Panc1 (cell line): ENCODE results near the gene SLC17A6. TPM values are rescaled to one million over a fixed set of nuclear protein-coding genes. Genes with fewer than 3 reads are reported as not detected.

Source experiments
- ATAC-seq: fragments of 200-7000 bp; cut with Tn5 transposase; 2 replicates; pipeline ENCODE4 v1.9.1; 2020; ENCODE audit warnings: mild to moderate bottlenecking, moderate library complexity
- BruUV-seq: library from RNA; stranded (reverse); fragments of 400-500 nt; replicated peaks from 2 replicates; lab custom pipeline; 2021; lab: Mats Ljungman, UMichigan
- CTCF ChIA-PET: fragments of 300-600 bp; sonication (Branson Sonifier 250); formaldehyde crosslinking; loops from one replicate; lab custom pipeline; 2022; ENCODE audit warnings: antibody characterized with exemption; lab: Charles Lee
- POLR2A ChIA-PET: fragments of 300-600 bp; sonication (Branson Sonifier 250); formaldehyde crosslinking; loops from one replicate; lab custom pipeline; 2022; ENCODE audit warnings: antibody characterized with exemption; lab: Charles Lee
- DNase-seq: peaks from one replicate; pipeline ENCODE4 v3.0.0-alpha.2; 2010; ENCODE audit warnings: low read depth, low spot score
- H3K27ac ChIP-seq: 2 replicates; pipeline ENCODE4 v1.5.1; 2011; ENCODE audit warnings: mild to moderate bottlenecking, low read length, inconsistent platforms
- H3K27me3 ChIP-seq: fragments of 200-500 bp; sonication (Bioruptor generic); 2 replicates; pipeline ENCODE4 v1.6.0; 2014; ENCODE audit warnings: low read length, inconsistent platforms; ENCODE audit not compliant: control insufficient read depth, insufficient read depth
- H3K36me3 ChIP-seq: fragments of 200-500 bp; sonication (Bioruptor generic); 2 replicates; pipeline ENCODE4 v1.5.1; 2014; ENCODE audit warnings: inconsistent platforms, mild to moderate bottlenecking, low read length, moderate library complexity; ENCODE audit not compliant: control insufficient read depth, insufficient read depth
- H3K4me1 ChIP-seq: 2 replicates; pipeline ENCODE4 v1.5.1; 2011; ENCODE audit warnings: inconsistent platforms, mild to moderate bottlenecking, low read length, moderate library complexity; ENCODE audit not compliant: control insufficient read depth, insufficient read depth
- H3K4me3 ChIP-seq, 2 experiments: 2 replicates each; pipeline ENCODE4 v1.5.1; 2011 to 2012; ENCODE audit warnings: low read depth in 2 of 2, low read length in 2 of 2, mild to moderate bottlenecking in 2 of 2, inconsistent platforms in 1 of 2, moderate library complexity in 1 of 2
- H3K9me3 ChIP-seq: fragments of 200-500 bp; sonication (Bioruptor generic); 2 replicates; pipeline ENCODE4 v1.5.1; 2014; ENCODE audit warnings: low read depth, mild to moderate bottlenecking, inconsistent platforms, low read length, moderate library complexity; ENCODE audit not compliant: control insufficient read depth, insufficient read depth
- POLR2AphosphoS5 ChIP-seq: IDR thresholded peaks from 2 replicates; pipeline ENCODE4 v1.6.1; 2012; ENCODE audit warnings: mild to moderate bottlenecking, low read depth, low read length, moderate library complexity
- SIN3A ChIP-seq: IDR thresholded peaks from 2 replicates; pipeline ENCODE4 v1.6.1; 2012; ENCODE audit warnings: low read depth, mild to moderate bottlenecking, low read length, moderate library complexity, borderline replicate concordance; ENCODE audit not compliant: insufficient read depth
- TCF7L2 ChIP-seq: IDR thresholded peaks from 2 replicates; pipeline ENCODE4 v1.6.1; 2011; ENCODE audit warnings: mild to moderate bottlenecking, low read depth, low read length, inconsistent platforms
- in situ Hi-C: cut with HindIII; loops from 2 replicates; pipeline ENCODE4 v1.10.0; 2016; ENCODE audit warnings: low sequenced_read_pairs, low pct_unique_long_range_greater_than_20kb
- intact Hi-C: fragments of 100-400 bp; cut with micrococcal nuclease; formaldehyde crosslinking; loops from one replicate; pipeline ENCODE4 v1.10.0; 2022; ENCODE audit not compliant: unreplicated experiment
- total RNA-seq: library from RNA; stranded (reverse); gene quantifications from one replicate; pipeline ENCODE4 v1.2.1, GENCODE V29; 2021; ENCODE audit not compliant: unreplicated experiment
- TF ChIP-seq, protein P1 (sequence below): fragments of 450-650 bp; IDR thresholded peaks from 2 replicates; pipeline ENCODE4 v1.5.1; 2017; ENCODE audit warnings: mild to moderate bottlenecking
- TF ChIP-seq, protein P2 (sequence below), 2 experiments: IDR thresholded peaks; 2 replicates each; pipeline ENCODE4 v1.6.1; 2011 to 2012; ENCODE audit warnings: low read depth in 2 of 2, control low read depth in 1 of 2, low read length in 1 of 2, mild to moderate bottlenecking in 1 of 2, moderate library complexity in 1 of 2; ENCODE audit not compliant: insufficient read depth in 1 of 2

SLC17A6 gene
- total RNA-seq, 1 experiment from 2014 or later: not detected

DNA sequence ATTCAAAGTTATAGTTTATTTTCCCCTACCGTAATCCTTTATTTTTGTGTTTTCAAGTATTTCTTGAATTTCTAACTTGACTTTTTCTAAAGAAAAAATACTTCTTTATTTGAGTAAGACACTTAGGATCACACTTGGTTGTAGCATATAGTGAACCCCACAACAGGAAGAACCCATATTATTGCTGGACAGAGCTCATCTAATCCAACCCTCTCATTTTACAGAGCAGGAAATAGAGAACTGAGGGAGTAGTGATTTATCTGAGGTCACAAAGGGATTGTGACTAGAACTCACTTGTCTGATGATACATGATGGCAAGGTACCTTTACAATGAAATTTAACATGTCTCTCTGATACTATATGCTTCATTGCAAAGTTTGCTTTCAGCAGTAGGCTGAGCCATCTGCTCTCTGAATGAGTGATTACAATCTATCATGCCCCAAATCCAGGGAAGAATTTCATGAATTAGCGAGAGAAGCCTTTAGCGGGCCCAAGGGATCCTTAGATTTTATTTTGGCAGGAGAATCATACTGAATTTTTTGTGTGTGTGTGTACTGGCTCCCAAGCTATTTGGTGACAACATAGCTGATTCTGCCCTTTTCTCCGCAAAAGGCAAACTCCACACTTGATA, 9.8 kb downstream of the SLC17A6 start:
- BruUV-seq: no TSS peak
- Histone ChIP-seq H3K36me3 (no peaks in the 10 kb centered on the region), H3K27me3 (peaks cover 6% of the 10 kb centered on the region), H3K4me3 (no peak overlapping the region), H3K9me3 (no peaks in the 10 kb centered on the region), H3K27ac (no peak overlapping the region), H3K4me1 (no peaks in the 10 kb centered on the region)
- intact Hi-C loops: no loop called here
- in situ Hi-C loops: no loop called here
- no peak for DNase-seq
- ChIA-PET CTCF (no interaction called here), POLR2A (no interaction called here)
- no peak for ATAC-seq
- TF ChIP-seq TCF7L2 (no peak), POLR2AphosphoS5 (no peak), SIN3A (no peak)
- TF ChIP-seq, protein P1, sequence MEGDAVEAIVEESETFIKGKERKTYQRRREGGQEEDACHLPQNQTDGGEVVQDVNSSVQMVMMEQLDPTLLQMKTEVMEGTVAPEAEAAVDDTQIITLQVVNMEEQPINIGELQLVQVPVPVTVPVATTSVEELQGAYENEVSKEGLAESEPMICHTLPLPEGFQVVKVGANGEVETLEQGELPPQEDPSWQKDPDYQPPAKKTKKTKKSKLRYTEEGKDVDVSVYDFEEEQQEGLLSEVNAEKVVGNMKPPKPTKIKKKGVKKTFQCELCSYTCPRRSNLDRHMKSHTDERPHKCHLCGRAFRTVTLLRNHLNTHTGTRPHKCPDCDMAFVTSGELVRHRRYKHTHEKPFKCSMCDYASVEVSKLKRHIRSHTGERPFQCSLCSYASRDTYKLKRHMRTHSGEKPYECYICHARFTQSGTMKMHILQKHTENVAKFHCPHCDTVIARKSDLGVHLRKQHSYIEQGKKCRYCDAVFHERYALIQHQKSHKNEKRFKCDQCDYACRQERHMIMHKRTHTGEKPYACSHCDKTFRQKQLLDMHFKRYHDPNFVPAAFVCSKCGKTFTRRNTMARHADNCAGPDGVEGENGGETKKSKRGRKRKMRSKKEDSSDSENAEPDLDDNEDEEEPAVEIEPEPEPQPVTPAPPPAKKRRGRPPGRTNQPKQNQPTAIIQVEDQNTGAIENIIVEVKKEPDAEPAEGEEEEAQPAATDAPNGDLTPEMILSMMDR: no peak
- TF ChIP-seq, protein P2, sequence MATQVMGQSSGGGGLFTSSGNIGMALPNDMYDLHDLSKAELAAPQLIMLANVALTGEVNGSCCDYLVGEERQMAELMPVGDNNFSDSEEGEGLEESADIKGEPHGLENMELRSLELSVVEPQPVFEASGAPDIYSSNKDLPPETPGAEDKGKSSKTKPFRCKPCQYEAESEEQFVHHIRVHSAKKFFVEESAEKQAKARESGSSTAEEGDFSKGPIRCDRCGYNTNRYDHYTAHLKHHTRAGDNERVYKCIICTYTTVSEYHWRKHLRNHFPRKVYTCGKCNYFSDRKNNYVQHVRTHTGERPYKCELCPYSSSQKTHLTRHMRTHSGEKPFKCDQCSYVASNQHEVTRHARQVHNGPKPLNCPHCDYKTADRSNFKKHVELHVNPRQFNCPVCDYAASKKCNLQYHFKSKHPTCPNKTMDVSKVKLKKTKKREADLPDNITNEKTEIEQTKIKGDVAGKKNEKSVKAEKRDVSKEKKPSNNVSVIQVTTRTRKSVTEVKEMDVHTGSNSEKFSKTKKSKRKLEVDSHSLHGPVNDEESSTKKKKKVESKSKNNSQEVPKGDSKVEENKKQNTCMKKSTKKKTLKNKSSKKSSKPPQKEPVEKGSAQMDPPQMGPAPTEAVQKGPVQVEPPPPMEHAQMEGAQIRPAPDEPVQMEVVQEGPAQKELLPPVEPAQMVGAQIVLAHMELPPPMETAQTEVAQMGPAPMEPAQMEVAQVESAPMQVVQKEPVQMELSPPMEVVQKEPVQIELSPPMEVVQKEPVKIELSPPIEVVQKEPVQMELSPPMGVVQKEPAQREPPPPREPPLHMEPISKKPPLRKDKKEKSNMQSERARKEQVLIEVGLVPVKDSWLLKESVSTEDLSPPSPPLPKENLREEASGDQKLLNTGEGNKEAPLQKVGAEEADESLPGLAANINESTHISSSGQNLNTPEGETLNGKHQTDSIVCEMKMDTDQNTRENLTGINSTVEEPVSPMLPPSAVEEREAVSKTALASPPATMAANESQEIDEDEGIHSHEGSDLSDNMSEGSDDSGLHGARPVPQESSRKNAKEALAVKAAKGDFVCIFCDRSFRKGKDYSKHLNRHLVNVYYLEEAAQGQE (IDR thresholded peaks at IDR 0.05; ENCODE audit: insufficient read depth in 1 of 2, low read depth in 2 of 2, low read length in 1 of 2): no peak

DNA sequence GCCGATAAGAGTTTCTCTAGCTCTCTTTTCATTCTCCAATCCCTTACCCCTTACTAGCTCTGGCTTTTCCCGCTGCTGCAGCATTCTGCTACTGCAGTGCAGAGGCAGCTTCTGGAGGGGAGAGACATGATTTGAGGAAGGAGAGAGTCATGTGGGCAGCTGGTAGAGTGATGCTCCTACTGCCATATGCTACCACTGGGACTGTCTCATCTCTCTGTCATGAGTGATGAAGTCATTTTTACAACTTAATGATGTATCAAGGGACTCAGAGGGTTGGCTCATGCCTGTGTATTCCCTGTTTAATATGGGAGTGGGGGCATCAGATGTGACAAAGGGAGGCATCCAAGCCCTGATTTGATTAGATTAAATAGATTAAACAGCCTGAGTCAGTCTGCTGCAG, 11.3 kb downstream of the SLC17A6 start:
- in situ Hi-C loops (no loop called here), intact Hi-C loops (no loop called here)
- Histone ChIP-seq H3K27me3 (peaks cover 2% of the 10 kb centered on the region), H3K27ac (no peak overlapping the region), H3K4me1 (no peaks in the 10 kb centered on the region), H3K36me3 (no peaks in the 10 kb centered on the region), H3K4me3 (no peak overlapping the region), H3K9me3 (no peaks in the 10 kb centered on the region)
- no TSS peak for BruUV-seq
- ATAC-seq (no peak), DNase-seq (no peak)
- POLR2A ChIA-PET: no interaction called here
- TF ChIP-seq SIN3A (no peak), TCF7L2 (no peak), POLR2AphosphoS5 (no peak)
- TF ChIP-seq, protein P1: no peak
- TF ChIP-seq, protein P2 (IDR thresholded peaks at IDR 0.05; ENCODE audit: insufficient read depth in 1 of 2, low read depth in 2 of 2, low read length in 1 of 2): no peak
- CTCF ChIA-PET: no interaction called here
